Trophoblast cell (in vitro differentiated cells and primary cell): Measurements from ENCODE around the gene IMP4.

ENCODE experiments used
- DNase-seq, 2 donors: peaks; one replicate each; pipeline ENCODE4 v3.0.0-alpha.2; 2016
- H2AFZ ChIP-seq: 2 replicates; pipeline ENCODE4 v1.6.1; 2013; ENCODE audit warnings: low read length, moderate library complexity, mild to moderate bottlenecking; ENCODE audit not compliant: insufficient read depth, poor library complexity
- H2AK5ac ChIP-seq: 2 replicates; pipeline ENCODE4 v1.6.1; 2013; ENCODE audit warnings: mild to moderate bottlenecking, low read length
- H2BK120ac ChIP-seq: 2 replicates; pipeline ENCODE4 v1.6.1; 2013; ENCODE audit warnings: low read length, mild to moderate bottlenecking, moderate library complexity; ENCODE audit not compliant: insufficient read depth, poor library complexity
- H2BK12ac ChIP-seq: 2 replicates; pipeline ENCODE4 v1.6.1; 2013; ENCODE audit warnings: mild to moderate bottlenecking, low read length, moderate library complexity
- H2BK5ac ChIP-seq: 2 replicates; pipeline ENCODE4 v1.6.1; 2013; ENCODE audit warnings: low read length, low read depth, moderate library complexity, mild to moderate bottlenecking; ENCODE audit not compliant: poor library complexity
- H3K14ac ChIP-seq: 2 replicates; pipeline ENCODE4 v1.6.1; 2013; ENCODE audit warnings: mild to moderate bottlenecking, low read length
- H3K18ac ChIP-seq: 2 replicates; pipeline ENCODE4 v1.6.1; 2013; ENCODE audit warnings: mild to moderate bottlenecking, low read length
- H3K23ac ChIP-seq: 2 replicates; pipeline ENCODE4 v1.6.1; 2013; ENCODE audit warnings: low read length
- H3K27ac ChIP-seq: 2 replicates; pipeline ENCODE4 v1.5.1; 2013; ENCODE audit warnings: low read depth, mild to moderate bottlenecking, inconsistent platforms, low read length, moderate library complexity
- H3K27me3 ChIP-seq: 2 replicates; pipeline ENCODE4 v1.6.1; 2013; ENCODE audit warnings: inconsistent platforms, mild to moderate bottlenecking, low read length, moderate library complexity; ENCODE audit not compliant: insufficient read depth
- H3K36me3 ChIP-seq, 2 experiments: 1 replicate in 1 of 2; 2 replicates in 1 of 2; pipeline ENCODE4 v1.6.1; 2013; ENCODE audit warnings: low read length in 2 of 2, mild to moderate bottlenecking in 2 of 2, moderate library complexity in 1 of 2; ENCODE audit not compliant: insufficient read depth in 2 of 2, control insufficient read depth in 1 of 2
- H3K4ac ChIP-seq: 2 replicates; pipeline ENCODE4 v1.6.1; 2013; ENCODE audit warnings: low read depth, mild to moderate bottlenecking, low read length, moderate library complexity
- H3K4me1 ChIP-seq, 2 experiments: 1 replicate in 1 of 2; 2 replicates in 1 of 2; pipeline ENCODE4 v1.6.1; 2013; ENCODE audit warnings: low read length in 2 of 2, mild to moderate bottlenecking in 2 of 2, moderate library complexity in 1 of 2; ENCODE audit not compliant: insufficient read depth in 2 of 2, control insufficient read depth in 1 of 2
- H3K4me2 ChIP-seq: 2 replicates; pipeline ENCODE4 v1.6.1; 2013; ENCODE audit warnings: inconsistent platforms, mild to moderate bottlenecking, low read length, moderate library complexity
- H3K4me3 ChIP-seq: 2 replicates; pipeline ENCODE4 v1.5.1; 2013; ENCODE audit warnings: mild to moderate bottlenecking, low read depth, low read length, inconsistent platforms
- H3K79me1 ChIP-seq: one replicate; pipeline ENCODE4 v1.6.1; 2013; ENCODE audit warnings: low read length
- H3K79me2 ChIP-seq: 2 replicates; pipeline ENCODE4 v1.6.1; 2013; ENCODE audit warnings: low read length, mild to moderate bottlenecking; ENCODE audit not compliant: control insufficient read depth, insufficient read depth, poor library complexity
- H3K9ac ChIP-seq: 2 replicates; pipeline ENCODE4 v1.6.1; 2013; ENCODE audit warnings: mild to moderate bottlenecking, low read length
- H3K9me3 ChIP-seq: 2 replicates; pipeline ENCODE4 v1.6.1; 2013; ENCODE audit warnings: low read depth, mild to moderate bottlenecking, control low read depth, inconsistent platforms, low read length; ENCODE audit not compliant: insufficient read depth
- H4K12ac ChIP-seq: 2 replicates; pipeline ENCODE4 v1.6.1; 2013; ENCODE audit warnings: low read depth, mild to moderate bottlenecking, low read length, moderate library complexity
- H4K8ac ChIP-seq: 2 replicates; pipeline ENCODE4 v1.6.1; 2013; ENCODE audit warnings: low read depth, mild to moderate bottlenecking, low read length, moderate library complexity
- H4K91ac ChIP-seq: one replicate; pipeline ENCODE4 v1.6.1; 2013; ENCODE audit warnings: low read depth, mild to moderate bottlenecking, low read length, moderate library complexity
- WGBS: extraction: QIAGEN DNeasy Blood & Tissue Kit; methylation state at CpG from one replicate; pipeline ENCODE4 v1.1.7; 2013; ENCODE audit warnings: missing lambda C conversion rate; ENCODE audit not compliant: insufficient read length, insufficient coverage; ENCODE audit errors: extremely low coverage; 5-methylcytosine and 5-hydroxymethylcytosine counted together

IMP4 gene

GRCh38 chr2:130345611-130346010 is 2.9 kb downstream of the IMP4 start:
- peaks cover 2% of the 10 kb centered on the region for H3K79me2 ChIP-seq
- H4K91ac ChIP-seq = no peak overlapping the region
- DNase-seq = no peak
- no peak overlapping the region for H3K18ac ChIP-seq
- peaks cover 3 to 4% of the 10 kb centered on the region in 2 experiments for H3K4me1 ChIP-seq
- H4K12ac ChIP-seq = no peak overlapping the region
- H2AK5ac ChIP-seq = no peak overlapping the region
- H3K4me2 ChIP-seq = no peak overlapping the region
- H3K9me3 ChIP-seq = no peaks in the 10 kb centered on the region
- no peak overlapping the region for H3K4me3 ChIP-seq
- no peak overlapping the region for H3K23ac ChIP-seq
- no peaks in the 10 kb centered on the region for H3K27me3 ChIP-seq
- WGBS = no CpG with 5 or more reads among the region's 21 CpGs
- no peak overlapping the region for H2BK5ac ChIP-seq
- H3K79me1 ChIP-seq = peaks cover 6% of the 10 kb centered on the region
- H4K8ac ChIP-seq = no peak overlapping the region
- no peak overlapping the region for H2BK12ac ChIP-seq
- H3K14ac ChIP-seq = no peak overlapping the region
- peaks cover 28 to 36% of the 10 kb centered on the region in 2 experiments for H3K36me3 ChIP-seq
- H3K9ac ChIP-seq = no peak overlapping the region
- H3K4ac ChIP-seq = no peak overlapping the region
- no peak overlapping the region for H2AFZ ChIP-seq
- H2BK120ac ChIP-seq = no peak overlapping the region
- H3K27ac ChIP-seq = no peak overlapping the region

GRCh38 chr2:130346041-130346740 is 3.5 kb downstream of the IMP4 start:
- no CpG with 5 or more reads among the region's 26 CpGs for WGBS

GRCh38 chr2:130346741-130347066 is 4.0 kb downstream of the IMP4 start:
- no peak overlapping the region for H3K14ac ChIP-seq
- H2AFZ ChIP-seq = no peak overlapping the region
- no peak overlapping the region for H4K12ac ChIP-seq
- no peak overlapping the region for H3K23ac ChIP-seq
- H2AK5ac ChIP-seq = no peak overlapping the region
- H3K18ac ChIP-seq = no peak overlapping the region
- WGBS = no CpG with 5 or more reads among the region's 4 CpGs
- no peak overlapping the region for H2BK5ac ChIP-seq
- H3K27me3 ChIP-seq = no peaks in the 10 kb centered on the region
- peaks cover 2% of the 10 kb centered on the region for H3K79me2 ChIP-seq
- no peak overlapping the region for H3K9ac ChIP-seq
- H2BK120ac ChIP-seq = no peak overlapping the region
- H2BK12ac ChIP-seq = no peak overlapping the region
- H4K91ac ChIP-seq = no peak overlapping the region
- DNase-seq = no peak
- no peak overlapping the region for H3K4ac ChIP-seq
- no peak overlapping the region for H4K8ac ChIP-seq
- peaks cover 6% of the 10 kb centered on the region for H3K79me1 ChIP-seq
- peaks cover 3 to 4% of the 10 kb centered on the region in 2 experiments for H3K4me1 ChIP-seq
- H3K4me2 ChIP-seq = no peak overlapping the region
- no peak overlapping the region for H3K4me3 ChIP-seq
- peaks cover 28 to 36% of the 10 kb centered on the region in 2 experiments for H3K36me3 ChIP-seq
- no peak overlapping the region for H3K27ac ChIP-seq
- no peaks in the 10 kb centered on the region for H3K9me3 ChIP-seq

More at GRCh38 chr2:130346041-130346740, 3.5 kb downstream of the IMP4 start:
- DNase-seq = no peak
- Histone ChIP-seq H3K79me1 (peaks cover 6% of the 10 kb centered on the region), H2AFZ (no peak overlapping the region), H4K91ac (no peak overlapping the region), H3K36me3 (peaks cover 28 to 36% of the 10 kb centered on the region in 2 experiments), H3K14ac (no peak overlapping the region), H3K9me3 (no peaks in the 10 kb centered on the region), H3K79me2 (peaks cover 2% of the 10 kb centered on the region), H3K27ac (no peak overlapping the region), H3K23ac (no peak overlapping the region), H3K4me1 (peaks cover 3 to 4% of the 10 kb centered on the region in 2 experiments), H3K4me2 (no peak overlapping the region), H3K4me3 (no peak overlapping the region), H2AK5ac (no peak overlapping the region), H3K27me3 (no peaks in the 10 kb centered on the region), H2BK120ac (no peak overlapping the region), H2BK5ac (no peak overlapping the region), H3K18ac (no peak overlapping the region), H4K8ac (no peak overlapping the region), H2BK12ac (no peak overlapping the region), H4K12ac (no peak overlapping the region), H3K4ac (no peak overlapping the region), H3K9ac (no peak overlapping the region)

GRCh38 chr2:130347220-130347925 is 4.7 kb downstream of the IMP4 start:
- H3K4me3 ChIP-seq = no peak overlapping the region
- H3K4ac ChIP-seq = no peak overlapping the region
- H3K79me2 ChIP-seq = peaks cover 2% of the 10 kb centered on the region
- DNase-seq = no peak
- H3K23ac ChIP-seq = no peak overlapping the region
- no peak overlapping the region for H3K27ac ChIP-seq
- no peak overlapping the region for H4K8ac ChIP-seq
- H2AFZ ChIP-seq = no peak overlapping the region
- H3K9me3 ChIP-seq = no peaks in the 10 kb centered on the region
- H3K18ac ChIP-seq = no peak overlapping the region
- H3K36me3 ChIP-seq = peaks cover 28 to 36% of the 10 kb centered on the region in 2 experiments
- H3K27me3 ChIP-seq = no peaks in the 10 kb centered on the region
- no peak overlapping the region for H4K91ac ChIP-seq
- H2BK120ac ChIP-seq = no peak overlapping the region
- H2BK12ac ChIP-seq = no peak overlapping the region
- H3K14ac ChIP-seq = no peak overlapping the region
- no peak overlapping the region for H3K4me2 ChIP-seq
- H3K4me1 ChIP-seq = peaks cover 3 to 4% of the 10 kb centered on the region in 2 experiments
- WGBS = no CpG with 5 or more reads among the region's 7 CpGs
- no peak overlapping the region for H4K12ac ChIP-seq
- peaks cover 4% of the 10 kb centered on the region for H3K79me1 ChIP-seq
- no peak overlapping the region for H3K9ac ChIP-seq
- H2BK5ac ChIP-seq = no peak overlapping the region
- no peak overlapping the region for H2AK5ac ChIP-seq
